Neutrophil (primary cell): ENCODE results near the gene SYT12.
"Not testable (repeated sequence)": the region's sequence is repeated elsewhere in the genome, so short reads cannot be mapped to it uniquely, and the experiment has no call there.

Experiments
- H3K27ac ChIP-seq: fragments of 200-600 bp; sonication (generic); 2 replicates; pipeline ENCODE4 v1.5.1; 2016; ENCODE audit warnings: mild to moderate bottlenecking, moderate library complexity
- H3K27me3 ChIP-seq: fragments of 200-600 bp; sonication (generic); 2 replicates; pipeline ENCODE4 v1.6.0; 2016; ENCODE audit warnings: mild to moderate bottlenecking
- H3K36me3 ChIP-seq: fragments of 200-600 bp; sonication (generic); 2 replicates; pipeline ENCODE4 v1.5.1; 2017
- H3K4me1 ChIP-seq, 2 experiments: fragments of 200-600 bp in 1 of 2; sonication (generic) in 1 of 2; 1 replicate in 1 of 2; 2 replicates in 1 of 2; pipeline versions ENCODE4 v1.5.1 to v1.6.1; 2013 to 2016; ENCODE audit warnings: low read depth in 1 of 2, low read length in 1 of 2, mild to moderate bottlenecking in 1 of 2, moderate library complexity in 1 of 2; ENCODE audit not compliant: control insufficient read depth in 1 of 2, insufficient read depth in 1 of 2
- H3K4me3 ChIP-seq, 2 experiments: fragments of 200-600 bp in 1 of 2; sonication (generic) in 1 of 2; 1 replicate in 1 of 2; 2 replicates in 1 of 2; pipeline ENCODE4 v1.5.1; 2013 to 2016; ENCODE audit warnings: low read depth in 1 of 2, low read length in 1 of 2, mild to moderate bottlenecking in 1 of 2, moderate library complexity in 1 of 2
- H3K9me3 ChIP-seq: fragments of 200-600 bp; sonication (generic); 2 replicates; pipeline ENCODE4 v1.5.1; 2016
- TF ChIP-seq, protein P1 (sequence below): fragments of 200-600 bp; sonication (generic); IDR thresholded peaks from 2 replicates; pipeline ENCODE4 v1.5.1; 2016; ENCODE audit warnings: antibody characterized with exemption

SYT12 gene

DNA sequence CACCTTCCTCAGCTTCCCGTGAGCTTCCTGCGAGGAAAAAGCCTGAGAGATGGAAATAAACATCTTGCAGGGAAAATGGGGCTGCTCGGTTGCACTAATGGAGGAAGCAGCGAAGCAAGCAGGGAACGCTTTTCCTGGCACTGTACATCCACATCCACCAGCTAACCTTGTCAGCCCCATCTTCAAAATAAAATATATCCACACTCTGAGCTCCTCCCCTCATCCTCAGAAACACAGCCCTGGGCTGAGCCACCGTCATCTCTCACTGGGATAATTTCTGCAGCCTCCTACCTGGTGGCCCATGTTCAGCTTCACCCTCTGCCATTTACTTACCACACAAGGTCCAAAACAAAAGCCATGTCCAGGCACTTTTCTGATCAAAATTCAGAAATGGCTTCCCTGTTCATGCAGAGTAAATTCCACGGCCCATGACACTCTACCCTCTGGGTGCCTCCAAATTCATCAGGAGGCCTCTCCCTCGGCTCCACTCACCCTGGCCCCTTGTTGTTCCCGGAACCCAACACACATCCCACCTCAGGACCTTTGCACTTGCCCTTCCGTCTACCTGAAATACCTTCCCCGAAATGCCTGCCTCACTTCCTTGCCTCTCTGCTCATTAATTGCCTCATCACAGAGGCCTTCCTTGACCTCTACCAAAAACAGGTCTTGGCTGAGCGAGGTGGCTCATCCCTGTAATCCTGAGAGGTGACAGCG, 34.9 kb upstream of the SYT12 start:
- Histone ChIP-seq H3K27ac (no peak overlapping the region), H3K4me1 (no peaks in the 10 kb centered on the region), H3K36me3 (no peaks in the 10 kb centered on the region), H3K27me3 (peaks cover 49% of the 10 kb centered on the region), H3K9me3 (no peaks in the 10 kb centered on the region), H3K4me3 (no peak overlapping the region)
- TF ChIP-seq, protein P1, sequence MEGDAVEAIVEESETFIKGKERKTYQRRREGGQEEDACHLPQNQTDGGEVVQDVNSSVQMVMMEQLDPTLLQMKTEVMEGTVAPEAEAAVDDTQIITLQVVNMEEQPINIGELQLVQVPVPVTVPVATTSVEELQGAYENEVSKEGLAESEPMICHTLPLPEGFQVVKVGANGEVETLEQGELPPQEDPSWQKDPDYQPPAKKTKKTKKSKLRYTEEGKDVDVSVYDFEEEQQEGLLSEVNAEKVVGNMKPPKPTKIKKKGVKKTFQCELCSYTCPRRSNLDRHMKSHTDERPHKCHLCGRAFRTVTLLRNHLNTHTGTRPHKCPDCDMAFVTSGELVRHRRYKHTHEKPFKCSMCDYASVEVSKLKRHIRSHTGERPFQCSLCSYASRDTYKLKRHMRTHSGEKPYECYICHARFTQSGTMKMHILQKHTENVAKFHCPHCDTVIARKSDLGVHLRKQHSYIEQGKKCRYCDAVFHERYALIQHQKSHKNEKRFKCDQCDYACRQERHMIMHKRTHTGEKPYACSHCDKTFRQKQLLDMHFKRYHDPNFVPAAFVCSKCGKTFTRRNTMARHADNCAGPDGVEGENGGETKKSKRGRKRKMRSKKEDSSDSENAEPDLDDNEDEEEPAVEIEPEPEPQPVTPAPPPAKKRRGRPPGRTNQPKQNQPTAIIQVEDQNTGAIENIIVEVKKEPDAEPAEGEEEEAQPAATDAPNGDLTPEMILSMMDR = no peak

DNA sequence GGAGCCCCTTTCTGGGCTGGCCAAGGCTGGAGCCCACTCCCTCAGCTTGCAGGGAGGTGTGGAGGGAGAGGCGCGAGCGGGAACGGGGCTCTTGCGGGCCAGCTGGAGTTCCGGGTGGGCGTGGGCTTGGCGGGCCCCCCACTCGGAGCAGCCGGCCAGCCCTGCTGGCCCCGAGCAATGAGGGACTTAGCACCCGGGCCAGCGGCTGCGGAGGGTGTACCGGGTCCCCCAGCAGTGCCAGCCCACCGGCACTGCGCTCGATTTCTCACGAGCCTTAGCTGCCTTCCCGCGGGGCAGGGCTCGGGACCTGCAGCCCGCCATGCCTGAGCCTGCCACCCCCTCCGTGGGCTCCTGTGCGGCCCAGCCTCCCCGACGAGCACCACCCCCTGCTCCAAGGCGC, 34.2 kb upstream of the SYT12 start:
- H3K27me3 ChIP-seq = peaks cover 45% of the 10 kb centered on the region
- H3K9me3 ChIP-seq, H3K36me3 ChIP-seq, H3K27ac ChIP-seq, H3K4me3 ChIP-seq, H3K4me1 ChIP-seq: not testable (repeated sequence)

DNA sequence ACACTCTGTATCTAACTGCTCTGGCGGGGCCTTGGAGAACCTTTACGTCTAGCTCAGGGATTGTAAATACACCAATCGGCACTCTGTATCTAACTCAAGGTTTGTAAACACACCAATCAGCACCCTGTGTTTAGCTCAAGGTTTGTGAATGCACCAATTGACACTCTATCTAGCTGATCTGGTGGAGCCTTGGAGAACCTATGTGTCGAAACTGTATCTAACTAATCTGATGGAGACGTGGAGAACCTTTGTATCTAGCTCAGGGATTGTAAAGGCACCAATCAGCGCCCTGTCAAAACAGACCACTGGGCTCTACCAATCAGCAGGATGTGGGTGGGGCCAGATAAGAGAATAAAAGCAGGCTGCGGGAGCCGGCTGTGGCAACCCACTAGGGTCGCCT, 33.6 kb upstream of the SYT12 start:
- not testable (repeated sequence) for H3K27ac ChIP-seq, H3K4me1 ChIP-seq, H3K4me3 ChIP-seq, H3K9me3 ChIP-seq, H3K36me3 ChIP-seq
- peaks cover 39% of the 10 kb centered on the region for H3K27me3 ChIP-seq

DNA sequence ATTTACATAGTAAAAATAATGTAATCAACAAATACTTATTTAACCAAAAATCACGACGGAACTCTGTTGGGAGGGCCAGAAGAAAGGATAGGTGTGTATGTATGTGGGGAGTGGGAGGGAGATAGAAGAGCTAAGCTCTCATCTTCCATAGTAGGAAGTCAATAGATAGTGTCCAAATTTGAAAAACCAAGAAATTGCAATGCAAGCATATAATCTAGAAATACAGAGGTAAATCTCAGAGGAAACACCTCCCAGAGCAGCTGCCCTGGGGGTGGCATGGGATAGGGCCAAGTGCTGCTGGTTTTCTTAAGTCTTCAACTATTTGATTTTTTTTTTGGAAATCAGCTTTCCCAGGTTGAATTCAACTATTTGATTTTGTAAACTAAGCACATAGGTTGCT, 30.9 kb upstream of the SYT12 start:
- Histone ChIP-seq H3K9me3 (no peaks in the 10 kb centered on the region), H3K27me3 (peaks cover 26% of the 10 kb centered on the region)

DNA sequence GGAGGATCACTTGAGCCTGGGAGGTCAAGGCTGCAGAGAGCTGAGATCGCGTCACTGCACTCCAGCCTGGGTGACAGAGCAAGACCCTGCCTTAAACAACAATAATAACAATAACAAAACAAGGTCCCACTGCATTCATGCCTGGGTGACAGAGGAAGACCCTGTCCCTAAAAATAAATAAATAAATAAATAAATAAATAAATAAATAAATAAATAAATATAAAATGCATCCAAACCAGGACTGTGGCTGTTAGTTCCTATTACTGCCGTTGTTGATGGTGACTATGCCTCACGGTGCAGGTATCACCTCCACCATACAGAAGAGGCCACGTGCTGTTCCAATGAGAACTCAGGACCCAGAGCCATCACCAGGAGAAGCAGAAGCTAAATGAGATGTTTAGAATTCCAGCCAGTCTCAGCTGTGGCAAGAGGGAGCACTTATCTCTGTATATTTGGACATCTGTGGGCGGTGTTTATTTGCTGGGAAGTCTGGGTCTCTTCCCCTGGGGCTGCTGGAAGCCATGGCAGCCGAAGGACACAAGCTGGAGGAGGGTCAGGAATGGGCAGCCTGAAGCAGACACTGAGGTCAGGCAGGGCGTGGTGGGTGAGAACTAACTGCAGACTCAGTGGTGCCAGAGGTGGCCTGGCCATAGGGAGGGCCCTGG, 26.2 kb upstream of the SYT12 start:
- TF ChIP-seq, protein P1 = no peak
- Histone ChIP-seq H3K36me3 (no peaks in the 10 kb centered on the region), H3K4me3 (no peak overlapping the region), H3K4me1 (no peaks in the 10 kb centered on the region), H3K27me3 (peaks cover 31% of the 10 kb centered on the region), H3K27ac (no peak overlapping the region), H3K9me3 (no peaks in the 10 kb centered on the region)

More for the DNA sequence above, 30.9 kb upstream of the SYT12 start:
- Histone ChIP-seq H3K4me1 (no peaks in the 10 kb centered on the region), H3K36me3 (no peaks in the 10 kb centered on the region), H3K4me3 (no peak overlapping the region), H3K27ac (no peak overlapping the region)
- TF ChIP-seq, protein P1 = no peak

DNA sequence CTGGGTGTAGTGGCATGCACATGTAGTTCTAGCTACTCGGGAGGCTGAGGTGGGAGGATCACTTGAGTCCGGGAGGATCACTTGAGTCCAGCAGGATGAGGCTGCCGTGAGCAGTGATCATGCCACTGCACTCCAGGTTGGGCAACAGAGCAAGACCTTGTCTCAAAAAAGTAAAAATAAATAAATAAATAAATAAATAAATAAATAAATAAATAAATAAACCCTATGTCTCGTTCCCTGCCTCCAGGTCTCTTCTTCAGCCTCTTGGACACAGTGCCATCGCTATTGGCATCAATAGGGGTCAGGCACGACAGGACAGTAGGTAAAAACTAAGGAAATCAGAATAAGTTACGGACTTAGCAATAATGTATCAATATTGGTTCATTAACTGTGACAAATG, 23.4 kb upstream of the SYT12 start:
- TF ChIP-seq, protein P1 = no peak
- no peaks in the 10 kb centered on the region for H3K9me3 ChIP-seq
- no peaks in the 10 kb centered on the region for H3K4me1 ChIP-seq
- H3K27ac ChIP-seq = no peak overlapping the region
- H3K36me3 ChIP-seq = no peaks in the 10 kb centered on the region
- no peak overlapping the region for H3K4me3 ChIP-seq
- H3K27me3 ChIP-seq = peaks cover 18% of the 10 kb centered on the region
